DOHH2 (cell line): ENCODE data around the gene KCNA3.

Source experiments
- EZH2phosphoT487 ChIP-seq: fragments of 200-600 bp; sonication (generic); IDR thresholded peaks from 2 replicates; pipeline ENCODE4 v1.6.1; 2017; ENCODE audit warnings: borderline replicate concordance, mild to moderate bottlenecking, antibody characterized with exemption, low read length, moderate library complexity, mixed read lengths
- TF ChIP-seq, protein P1 (sequence below): fragments of 200-600 bp; sonication (generic); IDR thresholded peaks from one replicate; pipeline ENCODE4 v1.5.1; 2014; ENCODE audit warnings: antibody characterized with exemption, mild to moderate bottlenecking, low read depth, low read length; ENCODE audit not compliant: poor library complexity, severe bottlenecking

DNA sequence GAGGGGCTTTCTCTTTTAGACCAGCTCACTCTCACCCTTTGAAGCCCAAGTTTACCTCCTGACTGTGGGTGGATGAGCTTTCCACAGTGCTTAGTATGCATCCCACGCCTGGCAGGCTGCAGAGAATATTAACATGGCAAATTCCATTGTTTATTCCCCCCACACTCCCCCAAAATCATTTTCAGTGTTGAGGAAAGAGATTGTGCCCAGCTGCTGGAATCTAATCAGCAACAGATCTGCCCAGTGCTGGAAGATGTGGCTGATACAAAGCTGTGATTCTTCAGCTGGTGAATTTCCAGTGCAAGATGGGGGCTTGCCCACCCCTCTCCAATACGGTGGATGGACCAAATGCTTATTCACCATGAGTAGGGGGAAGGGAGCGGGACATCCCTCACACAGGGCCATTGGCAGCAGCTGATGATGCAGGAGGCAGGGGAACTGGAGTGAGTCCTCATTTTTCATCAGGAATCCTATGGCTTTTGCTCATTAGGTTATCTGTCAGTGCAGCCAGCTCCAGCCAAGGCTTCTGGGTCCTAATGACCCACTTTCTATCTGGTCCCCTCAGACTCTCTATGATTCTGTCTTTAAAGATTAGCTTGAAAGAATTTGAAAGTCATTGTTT is 39.7 kb upstream of the KCNA3 start:
- TF ChIP-seq, protein P1, sequence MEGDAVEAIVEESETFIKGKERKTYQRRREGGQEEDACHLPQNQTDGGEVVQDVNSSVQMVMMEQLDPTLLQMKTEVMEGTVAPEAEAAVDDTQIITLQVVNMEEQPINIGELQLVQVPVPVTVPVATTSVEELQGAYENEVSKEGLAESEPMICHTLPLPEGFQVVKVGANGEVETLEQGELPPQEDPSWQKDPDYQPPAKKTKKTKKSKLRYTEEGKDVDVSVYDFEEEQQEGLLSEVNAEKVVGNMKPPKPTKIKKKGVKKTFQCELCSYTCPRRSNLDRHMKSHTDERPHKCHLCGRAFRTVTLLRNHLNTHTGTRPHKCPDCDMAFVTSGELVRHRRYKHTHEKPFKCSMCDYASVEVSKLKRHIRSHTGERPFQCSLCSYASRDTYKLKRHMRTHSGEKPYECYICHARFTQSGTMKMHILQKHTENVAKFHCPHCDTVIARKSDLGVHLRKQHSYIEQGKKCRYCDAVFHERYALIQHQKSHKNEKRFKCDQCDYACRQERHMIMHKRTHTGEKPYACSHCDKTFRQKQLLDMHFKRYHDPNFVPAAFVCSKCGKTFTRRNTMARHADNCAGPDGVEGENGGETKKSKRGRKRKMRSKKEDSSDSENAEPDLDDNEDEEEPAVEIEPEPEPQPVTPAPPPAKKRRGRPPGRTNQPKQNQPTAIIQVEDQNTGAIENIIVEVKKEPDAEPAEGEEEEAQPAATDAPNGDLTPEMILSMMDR: no peak
- no peak for TF ChIP-seq EZH2phosphoT487
